Activated CD4-positive, CD25-positive, alpha-beta regulatory T cell treated with anti-CD3 and anti-CD28 coated beads, Interleukin-2, amount 50 U/mL, for 16 hours (primary cell): ENCODE measurements around the gene ASTN2.

Experiments
- DNase-seq: peaks from one replicate; pipeline ENCODE4 v3.0.0-alpha.2; 2020; ENCODE audit warnings: low read depth, low spot score

The ASTN2 gene

DNA sequence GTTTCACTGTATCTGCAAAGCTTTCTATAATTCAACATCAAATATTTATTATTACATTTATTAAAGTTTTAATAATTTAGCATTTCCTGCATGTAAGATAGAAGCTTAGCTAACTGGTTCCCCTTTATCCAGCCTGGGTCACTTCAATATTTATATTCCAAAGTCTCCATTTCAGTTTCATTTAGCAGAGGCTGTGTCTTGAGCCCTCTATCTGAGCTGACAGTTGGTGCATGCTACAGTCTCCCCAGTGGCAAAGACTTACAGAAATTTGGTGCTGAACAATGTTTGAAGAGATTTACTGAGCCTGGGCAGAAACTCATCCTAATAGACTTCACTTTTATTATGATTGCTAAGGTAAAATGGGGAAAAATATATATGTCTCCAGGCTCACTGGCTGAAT is 448.7 kb downstream of the ASTN2 start:
- no peak for DNase-seq

DNA sequence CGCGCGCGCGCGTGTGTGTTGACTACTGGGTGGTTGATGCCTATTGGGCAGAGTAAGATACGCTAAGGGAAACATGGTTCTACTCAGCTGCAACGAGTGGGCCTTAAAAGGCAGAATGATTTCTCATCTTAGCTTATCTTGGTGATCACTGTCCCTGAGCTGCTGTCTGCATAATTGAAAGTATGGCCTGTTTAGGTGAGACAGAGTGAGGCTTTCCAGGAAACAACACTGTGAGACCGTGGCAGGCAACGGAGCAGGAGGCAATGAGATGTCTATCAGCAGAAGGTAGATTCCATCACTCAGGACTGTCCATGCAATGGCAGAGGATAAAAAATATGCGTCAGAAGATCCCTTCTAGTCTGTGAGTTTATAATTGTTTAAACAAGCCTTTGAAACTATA is 450.6 kb downstream of the ASTN2 start:
- DNase-seq = no peak

DNA sequence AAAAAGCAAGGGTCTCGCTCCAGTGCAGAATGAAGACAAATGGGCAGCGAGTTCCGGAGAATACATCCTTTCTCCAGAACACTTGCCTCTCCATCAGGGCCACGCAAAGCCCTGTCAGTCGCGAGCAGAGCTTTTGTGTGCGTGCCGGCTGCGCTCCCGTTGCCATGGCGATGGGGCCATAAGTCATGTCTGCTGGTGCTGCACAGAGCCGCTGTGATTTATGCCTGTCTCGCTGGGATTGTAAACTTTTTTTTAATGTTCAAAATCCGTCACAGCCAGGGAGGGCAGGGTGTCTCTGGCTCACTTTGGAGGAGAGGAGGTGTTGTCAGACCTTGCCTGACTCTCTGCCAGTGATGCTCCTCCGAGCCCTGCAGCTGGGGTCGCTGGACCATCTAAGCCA is 455.0 kb downstream of the ASTN2 start:
- DNase-seq = no peak

DNA sequence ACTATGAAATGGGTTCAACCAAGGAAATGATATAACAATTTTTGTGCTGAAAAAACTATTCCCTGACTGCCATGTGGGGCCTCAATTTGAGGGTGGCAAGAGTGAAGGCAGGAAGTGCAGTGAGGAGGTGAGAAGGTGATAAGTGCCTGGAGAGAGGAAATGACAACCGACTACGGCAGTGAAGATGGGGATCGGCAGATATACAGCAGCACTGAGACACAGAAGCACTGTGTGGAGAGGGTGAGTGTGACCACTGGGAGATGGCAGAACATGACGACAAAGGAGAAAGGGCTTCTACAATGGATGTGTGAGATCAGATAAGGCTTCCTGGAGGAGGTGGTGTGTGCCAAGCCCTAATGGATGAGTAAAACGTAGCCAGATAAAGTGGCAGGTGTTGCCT is 456.0 kb downstream of the ASTN2 start:
- no peak for DNase-seq

DNA sequence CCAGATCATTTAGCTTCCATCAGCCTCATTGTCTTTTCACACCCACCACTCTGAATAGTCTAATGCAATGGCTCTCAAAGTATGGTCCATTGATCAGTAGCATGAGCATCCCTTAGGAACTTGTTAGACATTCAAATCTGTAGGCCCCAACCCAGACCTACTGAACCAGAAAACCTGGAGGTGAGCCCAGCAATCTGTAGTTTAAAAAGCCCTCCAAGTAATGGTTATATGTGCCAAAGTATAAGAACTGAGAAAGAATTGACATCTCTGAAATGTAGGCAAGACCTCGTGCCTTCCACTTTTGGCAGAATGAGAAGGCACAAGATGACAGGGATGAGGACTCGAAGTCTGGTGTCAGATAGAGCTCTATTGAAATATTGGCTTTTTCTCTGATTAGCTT is 460.1 kb downstream of the ASTN2 start:
- DNase-seq = no peak

DNA sequence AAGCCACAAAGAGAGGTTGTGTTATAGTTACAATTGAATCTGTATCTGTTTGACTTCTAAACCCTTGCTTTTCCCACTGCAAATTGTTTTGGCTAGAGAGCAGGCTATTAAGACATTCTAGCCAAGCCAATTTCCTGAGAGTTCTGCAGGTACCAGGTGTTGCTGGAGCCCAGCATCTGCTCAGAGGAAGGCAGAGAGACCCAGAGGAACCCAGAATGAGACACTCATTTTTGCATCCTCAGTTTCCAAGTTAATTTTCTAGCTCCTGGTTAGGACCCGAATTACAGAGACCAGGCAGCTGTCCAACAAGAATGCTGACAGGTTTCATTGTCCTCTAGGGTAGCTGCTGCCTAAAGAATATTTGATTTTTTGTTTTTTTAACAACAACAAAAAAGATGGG is 461.6 kb downstream of the ASTN2 start:
- DNase-seq = no peak

DNA sequence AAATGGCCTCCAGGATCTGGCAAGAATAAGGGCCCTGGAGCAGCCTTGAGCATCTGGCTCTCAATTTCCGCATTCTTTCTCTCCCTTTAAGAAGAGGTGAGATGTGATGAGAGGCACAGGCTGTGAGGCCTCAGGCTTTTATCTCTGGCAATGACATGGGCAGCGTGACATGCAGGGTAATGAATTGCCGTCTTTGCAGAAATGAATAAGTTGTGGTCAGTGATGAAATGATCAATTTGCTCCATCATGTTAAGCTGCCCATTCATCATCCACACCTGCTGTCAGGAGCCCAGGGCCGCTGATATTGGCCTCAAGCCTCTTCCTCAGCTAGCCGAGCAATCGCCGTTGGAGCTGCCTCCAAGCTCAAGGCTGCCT is 462.4 kb downstream of the ASTN2 start:
- DNase-seq = no peak

DNA sequence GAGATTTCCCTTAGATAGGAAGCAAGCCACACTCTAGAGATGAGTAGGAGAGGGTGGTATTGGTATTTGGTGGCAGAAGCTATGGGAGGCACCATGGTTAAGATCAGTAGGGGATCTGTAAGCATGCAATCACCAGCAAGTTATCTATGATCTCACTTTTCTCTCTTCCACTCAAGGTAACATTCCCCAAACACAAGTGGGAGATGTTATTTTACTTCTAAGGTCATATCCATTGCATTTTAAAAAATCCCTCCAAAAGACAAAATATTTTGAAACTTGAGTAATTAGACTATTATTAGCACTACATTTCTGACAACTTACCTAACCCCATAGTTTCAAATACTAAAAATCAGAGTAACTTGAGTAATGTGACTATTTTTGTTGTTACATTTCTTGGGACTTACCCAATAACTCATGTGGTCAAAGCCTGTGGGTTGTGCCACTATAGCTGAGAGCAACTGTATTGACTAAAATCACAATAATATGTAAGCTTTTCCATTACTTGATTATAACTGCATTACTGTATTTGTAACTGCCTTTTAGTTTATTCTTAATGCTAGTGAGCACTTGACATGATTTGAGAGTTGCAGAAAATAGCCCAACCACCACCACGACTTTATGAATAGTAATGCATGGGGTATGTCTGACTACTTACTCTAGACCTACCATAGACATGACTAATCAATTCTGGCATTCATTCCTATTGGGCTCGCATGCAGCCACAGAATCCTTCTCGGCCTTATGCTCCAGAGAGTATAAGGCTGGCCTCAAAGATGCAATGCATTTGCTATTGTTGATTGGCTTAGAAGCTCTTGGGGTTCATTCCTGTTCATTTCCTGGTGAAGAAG is 463.0 kb downstream of the ASTN2 start:
- DNase-seq = no peak

DNA sequence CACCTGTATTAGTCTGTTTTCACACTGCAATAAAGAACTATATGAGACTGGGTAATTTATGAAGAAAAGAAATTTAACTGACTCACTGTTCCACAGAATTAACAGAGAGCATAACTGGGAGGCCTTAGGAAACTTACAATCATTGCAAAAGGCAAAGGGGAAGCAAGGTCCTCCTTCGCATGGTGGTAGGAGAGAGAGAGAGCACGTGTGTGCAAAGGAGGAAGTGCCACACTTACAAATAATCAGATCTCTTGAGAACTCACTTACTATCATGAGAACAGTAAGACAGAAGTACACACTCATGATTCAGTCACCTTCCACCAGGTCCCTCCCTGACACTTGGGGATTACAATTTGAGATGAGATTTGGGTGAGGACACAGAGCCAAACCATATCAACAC is 469.0 kb downstream of the ASTN2 start:
- DNase-seq = no peak

DNA sequence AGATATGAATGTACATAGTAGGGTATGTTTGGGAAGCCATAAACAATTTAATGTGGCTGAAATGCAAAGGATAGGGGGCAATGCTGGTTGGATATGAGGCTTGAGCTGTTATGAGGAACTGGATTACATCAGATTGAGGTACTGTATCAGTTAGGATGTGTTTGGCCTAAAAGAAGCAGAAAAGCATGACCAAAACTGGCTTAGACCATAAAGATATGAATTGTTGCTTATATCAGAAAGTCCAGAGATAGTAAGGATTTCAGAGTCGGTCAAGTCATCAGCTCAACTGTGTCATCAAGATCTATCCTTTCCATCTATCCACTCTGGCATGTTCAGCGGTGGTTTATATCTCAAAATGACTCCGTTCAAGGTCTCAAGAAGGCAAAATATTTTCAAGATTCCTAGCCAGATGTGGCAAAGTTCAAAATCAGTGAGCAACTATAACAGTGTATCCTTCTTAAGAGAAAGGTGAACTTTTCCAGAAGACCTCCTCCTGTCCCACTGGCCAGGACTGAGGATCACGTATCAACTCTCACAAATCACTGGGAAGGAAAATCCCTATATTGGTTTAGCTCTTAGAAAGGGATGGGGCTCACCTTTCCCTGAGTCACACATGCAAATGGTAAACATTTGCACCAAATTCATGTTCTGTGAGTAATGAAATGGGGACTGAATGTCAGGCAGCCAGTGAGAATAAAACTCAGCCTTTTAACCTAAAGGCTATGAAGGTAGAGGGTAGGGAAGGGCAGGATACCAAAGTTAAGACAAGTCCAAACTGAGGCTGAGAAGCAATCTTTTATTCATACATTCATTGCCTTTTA is 469.9 kb downstream of the ASTN2 start:
- DNase-seq = no peak

DNA sequence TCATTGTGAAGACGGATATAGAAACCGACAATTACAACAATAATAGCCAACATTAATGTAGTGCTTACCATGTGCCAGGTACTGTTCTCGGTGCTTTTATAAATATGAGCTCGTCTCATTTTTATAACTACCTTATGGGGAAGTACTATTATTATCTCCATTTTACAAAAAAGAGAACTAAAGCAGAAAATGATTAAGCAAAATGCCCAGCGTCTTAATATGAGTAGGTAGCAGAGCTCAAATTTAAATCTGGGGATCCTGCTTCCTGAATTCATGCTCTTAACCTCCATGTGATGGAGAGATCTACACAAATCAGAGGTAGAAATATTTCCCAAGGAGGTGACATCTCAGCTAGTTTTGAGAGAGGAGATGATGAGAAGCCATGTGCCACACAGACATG is 470.9 kb downstream of the ASTN2 start:
- no peak for DNase-seq

DNA sequence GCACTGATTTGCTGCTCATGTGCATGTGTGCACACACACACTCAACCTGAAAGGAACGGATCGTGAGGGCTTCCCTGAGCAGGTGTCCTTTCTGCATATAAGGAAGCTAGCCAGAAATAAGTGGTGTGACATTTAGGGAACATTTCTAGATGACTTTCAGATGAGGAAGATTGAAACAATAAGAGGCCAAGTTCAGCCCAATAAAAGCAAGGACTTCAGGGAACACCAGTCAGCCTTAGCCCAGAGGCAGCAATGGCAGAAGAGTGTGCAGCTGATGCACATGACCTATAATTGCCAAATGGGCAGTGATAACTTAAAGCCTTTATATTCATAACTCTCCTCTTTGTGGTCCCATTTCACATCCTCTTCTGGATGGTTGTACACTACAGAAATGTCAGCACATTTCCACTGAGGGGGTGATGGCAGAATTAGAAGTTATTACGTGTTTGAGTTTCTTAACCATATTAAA is 472.2 kb downstream of the ASTN2 start:
- no peak for DNase-seq

DNA sequence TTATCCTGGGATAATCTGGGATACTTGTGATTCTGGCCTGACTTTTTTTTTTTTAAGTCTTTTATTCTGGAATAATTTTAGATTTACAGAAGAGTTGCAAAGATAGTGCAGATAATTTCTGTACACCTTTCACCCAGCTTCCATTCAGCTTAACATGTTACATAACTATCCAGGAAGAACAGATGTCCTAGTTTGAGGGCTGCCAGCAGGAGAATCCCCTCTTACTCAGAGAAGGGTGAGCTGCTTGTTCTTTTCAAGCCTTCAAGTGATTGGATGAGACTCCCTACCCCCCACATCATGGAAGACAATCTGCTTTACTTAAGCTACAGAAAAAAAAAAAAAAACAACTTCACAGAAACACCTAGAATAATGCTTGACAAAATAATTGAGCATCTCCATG is 473.6 kb downstream of the ASTN2 start:
- DNase-seq = no peak

DNA sequence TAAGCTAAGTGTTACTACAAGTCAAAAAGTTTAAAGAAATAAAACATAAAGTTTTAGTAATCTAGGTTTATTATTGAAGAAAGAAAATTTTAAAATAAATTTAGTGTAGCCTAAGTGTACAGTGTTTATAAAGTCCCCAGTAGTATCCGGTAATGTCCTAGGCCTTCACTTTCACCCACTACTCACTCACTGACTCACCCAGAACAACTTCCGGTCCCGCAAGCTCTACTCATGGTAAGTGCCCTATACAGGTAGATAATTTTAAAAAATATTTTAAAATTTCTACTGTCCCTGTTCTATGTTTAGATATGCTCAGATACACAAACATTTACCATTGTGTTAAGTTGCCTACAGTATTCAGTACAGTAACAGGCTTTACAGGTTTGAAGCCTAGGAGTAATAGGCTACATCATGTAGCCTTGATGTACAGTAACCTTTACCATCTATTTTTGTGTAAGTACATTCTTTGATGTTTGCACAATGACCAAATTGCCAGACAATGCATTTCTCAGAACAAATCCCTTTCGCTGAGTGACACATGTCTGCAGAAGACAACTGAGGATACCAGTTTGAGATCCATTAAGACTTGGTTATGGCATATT is 474.1 kb downstream of the ASTN2 start:
- no peak for DNase-seq

DNA sequence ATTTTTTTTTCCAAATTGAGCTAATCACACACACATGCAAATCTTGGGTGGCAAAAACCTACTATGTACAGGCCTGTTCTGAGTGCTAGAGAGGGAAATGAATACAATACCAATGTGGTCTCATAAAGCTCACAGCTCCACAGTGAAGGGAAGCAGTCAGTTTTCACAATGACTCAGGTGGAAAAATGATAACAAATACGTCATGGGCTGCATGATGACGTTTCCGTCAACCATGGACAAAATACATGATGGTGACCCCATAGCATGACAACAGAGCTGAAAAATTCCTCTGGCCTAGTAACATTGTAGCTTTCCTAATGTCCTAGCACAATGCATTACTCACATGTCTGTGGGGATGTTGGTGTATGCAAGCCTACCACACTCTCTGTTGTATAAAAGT is 475.2 kb downstream of the ASTN2 start:
- DNase-seq = no peak

DNA sequence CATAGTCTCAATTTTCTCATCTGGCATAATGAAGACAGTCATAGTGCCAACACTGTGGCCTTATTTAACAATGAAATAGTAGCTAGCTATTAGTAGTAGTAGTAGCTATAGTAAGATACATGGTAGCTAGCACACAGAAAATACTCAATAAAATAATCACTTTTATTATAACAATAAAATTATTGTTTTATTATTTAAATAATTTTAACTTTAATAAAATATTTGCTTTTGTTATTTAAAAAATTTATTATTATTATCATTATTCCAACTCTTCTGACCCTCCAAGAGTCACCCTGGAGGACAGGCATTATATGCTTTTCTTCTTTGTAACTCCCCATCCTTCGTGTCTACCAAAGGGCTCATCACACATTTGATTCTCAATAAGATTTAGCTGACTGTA is 475.7 kb downstream of the ASTN2 start:
- no peak for DNase-seq

DNA sequence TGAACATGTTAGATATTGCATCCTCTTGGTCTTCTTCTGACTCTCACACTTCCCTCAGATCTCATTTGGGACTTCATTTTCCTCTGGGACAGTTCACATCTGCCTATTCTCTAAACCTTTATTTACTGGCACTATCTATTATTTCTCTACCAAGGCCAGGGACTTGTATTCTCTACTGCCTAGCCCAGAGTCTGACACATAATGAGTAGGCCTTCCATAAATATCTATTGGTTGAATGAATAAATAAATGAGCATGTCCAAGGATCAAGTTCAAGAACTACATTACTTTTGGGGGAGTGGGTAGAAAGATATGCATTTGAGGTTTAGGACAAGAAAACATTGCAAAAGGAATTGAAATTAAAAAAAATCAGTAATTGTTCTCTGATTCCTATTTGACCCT is 477.5 kb downstream of the ASTN2 start:
- no peak for DNase-seq

DNA sequence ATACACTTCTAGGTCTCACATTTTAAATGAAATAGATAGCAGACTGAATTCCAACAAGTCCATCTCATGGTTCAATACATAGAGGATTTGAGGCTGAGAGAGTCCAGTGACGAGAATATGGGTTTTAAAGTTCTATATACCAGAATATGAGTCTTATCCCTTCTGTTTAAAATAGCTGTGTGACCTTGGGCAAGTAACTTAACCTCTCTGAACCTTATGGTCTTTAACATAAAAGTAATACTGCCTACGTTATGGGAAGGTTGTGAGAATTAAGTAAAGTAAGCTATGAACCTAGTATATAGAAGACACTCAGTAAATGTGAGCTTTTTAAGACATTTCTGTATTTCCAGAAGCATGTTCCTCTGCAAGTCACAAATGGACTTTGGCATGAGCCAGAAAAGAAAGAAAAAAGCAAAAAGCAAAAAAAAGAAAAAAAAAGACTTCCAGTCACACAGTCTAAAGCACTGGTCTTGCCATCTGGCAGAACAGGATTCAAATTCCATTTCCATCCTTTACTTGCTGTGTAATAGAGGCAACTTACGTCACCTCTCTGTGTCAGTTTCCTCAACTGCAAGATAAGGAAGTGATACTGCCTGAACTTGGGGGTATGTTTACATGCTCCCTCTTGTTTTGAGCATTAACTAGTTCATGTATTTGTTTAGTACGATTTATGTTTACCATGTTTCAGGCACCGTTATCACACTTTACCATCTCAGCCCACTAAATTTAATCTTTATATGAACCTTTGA is 479.5 kb downstream of the ASTN2 start:
- no peak for DNase-seq

DNA sequence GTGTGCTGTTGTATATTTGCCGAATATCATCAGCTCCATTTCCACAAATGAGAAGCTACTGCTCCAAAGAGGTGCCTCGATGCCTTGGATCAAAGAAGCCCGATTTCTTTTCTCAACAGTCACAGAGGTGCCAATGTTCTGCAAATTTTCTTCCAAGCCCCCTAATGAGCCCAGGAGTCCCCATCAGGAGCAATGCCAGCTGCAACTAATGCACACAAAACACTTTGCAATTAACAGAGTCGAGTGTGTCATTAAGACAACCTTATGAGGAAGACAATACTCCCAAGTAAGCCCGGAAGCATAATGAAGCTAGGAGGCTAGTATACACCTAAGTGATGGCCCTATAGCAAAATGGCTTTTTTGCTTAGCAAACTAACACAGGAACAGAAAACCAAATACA is 480.7 kb downstream of the ASTN2 start:
- no peak for DNase-seq

DNA sequence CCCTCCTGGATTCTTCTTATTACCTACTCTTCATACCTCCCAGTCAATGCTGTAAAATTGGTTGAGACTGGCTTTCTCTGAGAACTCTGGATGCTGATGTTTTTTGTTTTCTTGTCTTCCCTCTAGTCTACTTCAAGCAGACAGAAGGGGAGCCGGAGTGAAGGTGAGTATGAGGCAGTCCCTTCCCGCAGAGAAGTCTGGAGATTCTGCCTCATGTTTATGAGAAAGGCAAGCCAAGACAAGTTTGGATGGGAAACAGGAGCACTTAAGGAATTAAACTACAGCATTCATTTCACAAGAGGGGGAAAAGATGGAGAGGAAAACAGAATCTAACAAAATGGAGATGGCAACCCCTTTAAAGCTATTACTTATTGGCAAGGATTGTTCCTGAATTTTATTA is 481.6 kb downstream of the ASTN2 start:
- no peak for DNase-seq

DNA sequence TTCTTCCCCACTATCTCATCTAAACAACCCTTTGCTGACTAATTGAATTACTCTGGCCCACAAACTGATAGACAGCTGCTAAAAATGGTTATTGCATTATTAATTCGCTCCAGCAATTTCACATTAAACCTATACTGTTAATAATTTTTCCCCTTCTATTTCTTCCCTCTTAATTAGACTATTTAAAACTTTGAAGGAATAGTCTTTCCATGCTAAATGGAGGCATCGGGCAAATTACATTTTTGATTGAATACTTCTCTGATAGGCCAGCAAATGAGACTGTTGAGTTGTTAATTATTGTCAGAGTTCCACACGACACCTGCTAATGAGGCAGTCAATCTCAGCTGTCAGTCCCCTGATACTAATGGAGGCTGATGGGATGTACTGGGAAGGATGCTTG is 485.2 kb downstream of the ASTN2 start:
- DNase-seq = no peak

DNA sequence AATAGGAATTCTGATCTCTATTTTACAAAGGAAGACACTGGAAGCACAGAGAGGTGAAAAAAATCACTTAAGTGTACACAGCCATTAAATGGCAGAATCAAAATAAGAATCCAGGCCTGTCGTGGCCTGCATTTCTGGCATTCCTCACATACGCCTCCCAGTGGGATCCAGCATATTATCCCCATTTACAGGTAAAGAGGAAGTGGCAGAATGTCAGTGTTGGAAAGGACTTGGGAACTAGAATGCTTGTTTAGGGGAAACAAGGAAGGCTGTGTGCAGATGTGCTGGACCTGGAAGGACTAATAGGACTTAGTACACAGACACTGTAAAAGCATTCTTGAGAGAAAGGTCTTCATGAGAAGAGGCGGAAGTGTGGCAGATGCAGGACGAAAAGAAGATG is 486.0 kb downstream of the ASTN2 start:
- DNase-seq = no peak
